DND-41 (cell line): ENCODE measurements around the gene TRMU.

Source experiments
- ATAC-seq: fragments of 200-7000 bp; cut with Tn5 transposase; 3 replicates; pipeline ENCODE4 v1.9.1; 2021; ENCODE audit warnings: low read depth; ENCODE audit not compliant: insufficient read depth
- DNase-seq: peaks from one replicate; pipeline ENCODE4 v3.0.0-alpha.2; 2020
- H2AFZ ChIP-seq: 2 replicates; pipeline ENCODE4 v1.6.0; 2012; ENCODE audit warnings: low read depth, low read length
- H3K27ac ChIP-seq: 2 replicates; pipeline ENCODE4 v1.5.1; 2012; ENCODE audit warnings: low read length, inconsistent platforms
- H3K27me3 ChIP-seq: fragments of 200-600 bp; sonication (generic); 2 replicates; pipeline ENCODE4 v1.6.0; 2012; ENCODE audit warnings: low read length, mild to moderate bottlenecking, inconsistent platforms; ENCODE audit not compliant: insufficient read depth, poor library complexity
- H3K36me3 ChIP-seq: 2 replicates; pipeline ENCODE4 v1.5.1; 2012; ENCODE audit warnings: low read length, inconsistent platforms; ENCODE audit not compliant: insufficient read depth
- H3K4me1 ChIP-seq: 2 replicates; pipeline ENCODE4 v1.5.1; 2012; ENCODE audit warnings: mild to moderate bottlenecking, low read length; ENCODE audit not compliant: insufficient read depth
- H3K4me2 ChIP-seq: 2 replicates; pipeline ENCODE4 v1.6.0; 2012; ENCODE audit warnings: mild to moderate bottlenecking, moderate library complexity, low read length, inconsistent platforms; ENCODE audit not compliant: insufficient read depth
- H3K4me3 ChIP-seq, 2 experiments: fragments of 200-600 bp in 1 of 2; shearing (Covaris generic) in 1 of 2; 2 replicates each; pipeline ENCODE4 v1.5.1; 2012 to 2016; ENCODE audit warnings: inconsistent platforms in 2 of 2, low read length in 2 of 2, mild to moderate bottlenecking in 2 of 2, low read depth in 1 of 2, moderate library complexity in 1 of 2
- H3K79me2 ChIP-seq: 2 replicates; pipeline ENCODE4 v1.6.0; 2012; ENCODE audit warnings: low read length, inconsistent platforms; ENCODE audit not compliant: insufficient read depth
- H3K9ac ChIP-seq: 2 replicates; pipeline ENCODE4 v1.6.0; 2012; ENCODE audit warnings: low read depth, mild to moderate bottlenecking, inconsistent platforms, low read length, moderate library complexity
- H3K9me3 ChIP-seq: 2 replicates; pipeline ENCODE4 v1.5.1; 2012; ENCODE audit warnings: low read length, moderate library complexity, mild to moderate bottlenecking, inconsistent platforms; ENCODE audit not compliant: insufficient read depth, severe bottlenecking
- H4K20me1 ChIP-seq: 2 replicates; pipeline ENCODE4 v1.6.0; 2012; ENCODE audit warnings: low read length; ENCODE audit not compliant: insufficient read depth
- CTCF ChIP-seq: IDR thresholded peaks from 2 replicates; pipeline ENCODE4 v1.5.1; 2012; ENCODE audit warnings: borderline replicate concordance, low read length, moderate library complexity, mild to moderate bottlenecking; ENCODE audit not compliant: poor library complexity, severe bottlenecking; ENCODE audit errors: extremely low read depth
- EZH2 ChIP-seq: IDR thresholded peaks from 3 replicates; pipeline ENCODE4 v1.6.1; 2012; ENCODE audit warnings: borderline replicate concordance, low read depth, mild to moderate bottlenecking, moderate library complexity, low read length, inconsistent platforms; ENCODE audit not compliant: severe bottlenecking

Gene TRMU

GRCh38 chr22:46368871-46369715, 33.6 kb downstream of the TRMU start:
- H2AFZ ChIP-seq: no peak overlapping the region
- DNase-seq: no peak
- H3K9me3 ChIP-seq: no peaks in the 10 kb centered on the region
- H3K27me3 ChIP-seq: no peaks in the 10 kb centered on the region
- H3K4me3 ChIP-seq: no peak overlapping the region
- H3K36me3 ChIP-seq: no peaks in the 10 kb centered on the region
- peaks cover 9% of the 10 kb centered on the region; the same call in 1 of the 2 replicates for H4K20me1 ChIP-seq
- no peak overlapping the region for H3K4me2 ChIP-seq
- no peak overlapping the region for H3K27ac ChIP-seq
- no peak for ATAC-seq
- TF ChIP-seq CTCF: no peak
- no peak for TF ChIP-seq EZH2
- no peaks in the 10 kb centered on the region for H3K79me2 ChIP-seq
- no peak overlapping the region for H3K9ac ChIP-seq
- peaks cover 3% of the 10 kb centered on the region; the same call in 1 of the 2 replicates for H3K4me1 ChIP-seq

GRCh38 chr22:46369716-46370583, 34.4 kb downstream of the TRMU start:
- ATAC-seq: no peak
- TF ChIP-seq EZH2: no peak
- TF ChIP-seq CTCF: no peak

GRCh38 chr22:46370584-46371291, 35.2 kb downstream of the TRMU start:
- Histone ChIP-seq H3K9ac (no peak overlapping the region), H2AFZ (no peak overlapping the region), H3K9me3 (no peaks in the 10 kb centered on the region), H3K36me3 (no peaks in the 10 kb centered on the region), H3K27ac (no peak overlapping the region), H3K4me2 (no peak overlapping the region), H3K27me3 (no peaks in the 10 kb centered on the region), H3K4me3 (no peak overlapping the region), H3K79me2 (no peaks in the 10 kb centered on the region), H4K20me1 (peaks cover 9% of the 10 kb centered on the region), H3K4me1 (peaks cover 4% of the 10 kb centered on the region; the same call in 1 of the 2 replicates)
- DNase-seq (no peak), ATAC-seq (no peak)
- TF ChIP-seq EZH2 (no peak), CTCF (no peak)

More at GRCh38 chr22:46369716-46370583, 34.4 kb downstream of the TRMU start:
- Histone ChIP-seq H3K36me3 (no peaks in the 10 kb centered on the region), H3K27me3 (no peaks in the 10 kb centered on the region), H3K79me2 (no peaks in the 10 kb centered on the region), H3K9ac (no peak overlapping the region), H2AFZ (no peak overlapping the region), H3K27ac (no peak overlapping the region), H3K9me3 (no peaks in the 10 kb centered on the region), H3K4me2 (no peak overlapping the region), H4K20me1 (peaks cover 9% of the 10 kb centered on the region), H3K4me3 (no peak overlapping the region), H3K4me1 (peaks cover 4% of the 10 kb centered on the region; the same call in 1 of the 2 replicates)
- no peak for DNase-seq
